ENCODE measurements around the gene LDB3. TPM values are rescaled to one million over a fixed set of nuclear protein-coding genes. Genes with fewer than 3 reads are reported as not detected.

Gene LDB3
- total and polyA plus RNA-seq, 8 donors: 0.14 to 2.1 (median 0.44) TPM

- H3K27me3 ChIP-seq: no peaks in the 10 kb centered on the region
- no peaks in the 10 kb centered on the region for H3K36me3 ChIP-seq
- no peaks in the 10 kb centered on the region for H3K4me1 ChIP-seq
- H3K9me3 ChIP-seq: no peaks in the 10 kb centered on the region
- ATAC-seq (no peak), FAIRE-seq (no peak), DNase-seq (peak in 1 of 6 donors; percentile 31)
- intact Hi-C loops (cut with DNase I): loop anchor here in 1 of 3 donors (5.0 kb wide), 1 partner anchor 271 kb away; no protein-coding TSS in a partner anchor
- H3K4me3 ChIP-seq: no peak overlapping the region
- 93 to 95% methylated on average over 14 of the region's 14 CpGs for WGBS, 2 donors
- TF ChIP-seq, protein P1, sequence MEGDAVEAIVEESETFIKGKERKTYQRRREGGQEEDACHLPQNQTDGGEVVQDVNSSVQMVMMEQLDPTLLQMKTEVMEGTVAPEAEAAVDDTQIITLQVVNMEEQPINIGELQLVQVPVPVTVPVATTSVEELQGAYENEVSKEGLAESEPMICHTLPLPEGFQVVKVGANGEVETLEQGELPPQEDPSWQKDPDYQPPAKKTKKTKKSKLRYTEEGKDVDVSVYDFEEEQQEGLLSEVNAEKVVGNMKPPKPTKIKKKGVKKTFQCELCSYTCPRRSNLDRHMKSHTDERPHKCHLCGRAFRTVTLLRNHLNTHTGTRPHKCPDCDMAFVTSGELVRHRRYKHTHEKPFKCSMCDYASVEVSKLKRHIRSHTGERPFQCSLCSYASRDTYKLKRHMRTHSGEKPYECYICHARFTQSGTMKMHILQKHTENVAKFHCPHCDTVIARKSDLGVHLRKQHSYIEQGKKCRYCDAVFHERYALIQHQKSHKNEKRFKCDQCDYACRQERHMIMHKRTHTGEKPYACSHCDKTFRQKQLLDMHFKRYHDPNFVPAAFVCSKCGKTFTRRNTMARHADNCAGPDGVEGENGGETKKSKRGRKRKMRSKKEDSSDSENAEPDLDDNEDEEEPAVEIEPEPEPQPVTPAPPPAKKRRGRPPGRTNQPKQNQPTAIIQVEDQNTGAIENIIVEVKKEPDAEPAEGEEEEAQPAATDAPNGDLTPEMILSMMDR (IDR thresholded peaks at IDR 0.05): no peak
- no peak overlapping the region for H3K27ac ChIP-seq
Observed at GRCh38 chr10:86691333-86692022, 23.2 kb downstream of the LDB3 start.

GRCh38 chr10:86692023-86692514, 23.8 kb downstream of the LDB3 start:
- Histone ChIP-seq H3K36me3 (no peaks in the 10 kb centered on the region), H3K9me3 (no peaks in the 10 kb centered on the region), H3K4me1 (no peaks in the 10 kb centered on the region), H3K27ac (no peak overlapping the region), H3K4me3 (no peak overlapping the region), H3K27me3 (no peaks in the 10 kb centered on the region)
- 86% methylated on average over 8 of the region's 8 CpGs for WGBS, 2 donors
- TF ChIP-seq, protein P1 (IDR thresholded peaks at IDR 0.05): no peak
- DNase-seq: peak in 1 of 6 donors; percentile 39
- FAIRE-seq: no peak
- intact Hi-C loops (cut with DNase I): loop anchor here in 1 of 3 donors (5.0 kb wide), 1 partner anchor 270 kb away; no protein-coding TSS in a partner anchor
- ATAC-seq: no peak

- no peaks in the 10 kb centered on the region for H3K4me1 ChIP-seq
- no peaks in the 10 kb centered on the region for H3K36me3 ChIP-seq
- no peaks in the 10 kb centered on the region for H3K9me3 ChIP-seq
- peak in 1 of 6 donors; percentile 35 for DNase-seq
- intact Hi-C loops (cut with DNase I): loop anchor here in 1 of 3 donors (5.0 kb wide), 1 partner anchor 270 kb away; no protein-coding TSS in a partner anchor
- H3K27ac ChIP-seq: no peak overlapping the region
- H3K4me3 ChIP-seq: no peak overlapping the region
- TF ChIP-seq, protein P1 (IDR thresholded peaks at IDR 0.05): no peak
- WGBS, 2 donors: 86 to 90% methylated on average over 7 of the region's 7 CpGs
- no peak for FAIRE-seq
- ATAC-seq: no peak
- no peaks in the 10 kb centered on the region for H3K27me3 ChIP-seq
Observed at GRCh38 chr10:86692664-86693063, 24.4 kb downstream of the LDB3 start.

- TF ChIP-seq, protein P1 (IDR thresholded peaks at IDR 0.05): no peak
- FAIRE-seq (no peak), DNase-seq (no peak), ATAC-seq (no peak)
- Histone ChIP-seq H3K27me3 (no peaks in the 10 kb centered on the region), H3K27ac (no peak overlapping the region), H3K4me3 (no peak overlapping the region), H3K4me1 (no peaks in the 10 kb centered on the region), H3K36me3 (no peaks in the 10 kb centered on the region), H3K9me3 (no peaks in the 10 kb centered on the region)
- intact Hi-C loops (cut with DNase I): loop anchor here in 1 of 3 donors (5.0 kb wide), 1 partner anchor 269 kb away; no protein-coding TSS in a partner anchor
- 78 to 90% methylated on average over 2 of the region's 2 CpGs for WGBS, 2 donors
Observed at GRCh38 chr10:86693275-86693674, 25.0 kb downstream of the LDB3 start.

Data from pancreas (tissue), 10 donors.